Measurements from ENCODE around the gene MFRP.

GRCh38 chr11:119376197-119376847 is 29.8 kb upstream of the MFRP start:
- TF ChIP-seq POLR2AphosphoS5 (IDR thresholded peaks at IDR 0.05; ENCODE audit: borderline replicate concordance, low read depth, low read length): no peak
- no peak for TF ChIP-seq EZH2 (IDR thresholded peaks at IDR 0.05)
- no peak for TF ChIP-seq FOXP2 (optimal IDR thresholded peaks at IDR 0.05; ENCODE audit: control extremely low read depth, extremely low read length, insufficient read depth)

All from SK-N-MC (cell line).